ENCODE data around the gene ANGPTL2. TPM values are rescaled to one million over a fixed set of nuclear protein-coding genes. Genes with fewer than 3 reads are reported as not detected.

Gene ANGPTL2
- total and polyA plus RNA-seq, 9 of the 15 experiments (the other 6 are each of a cell fraction or from before 2014, with no cell fraction given): not detected

GRCh38 chr9:127129073-127129717, 6.8 kb upstream of the ANGPTL2 start (continued):
- TF ChIP-seq, protein P1, sequence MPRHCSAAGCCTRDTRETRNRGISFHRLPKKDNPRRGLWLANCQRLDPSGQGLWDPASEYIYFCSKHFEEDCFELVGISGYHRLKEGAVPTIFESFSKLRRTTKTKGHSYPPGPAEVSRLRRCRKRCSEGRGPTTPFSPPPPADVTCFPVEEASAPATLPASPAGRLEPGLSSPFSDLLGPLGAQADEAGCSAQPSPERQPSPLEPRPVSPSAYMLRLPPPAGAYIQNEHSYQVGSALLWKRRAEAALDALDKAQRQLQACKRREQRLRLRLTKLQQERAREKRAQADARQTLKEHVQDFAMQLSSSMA (CRISPR knock-in tag; IDR thresholded peaks at IDR 0.05): no peak
- TF ChIP-seq SIRT6 (IDR thresholded peaks at IDR 0.05; ENCODE audit: low read depth, low read length) (no peak), PHTF2 (CRISPR knock-in tag; IDR thresholded peaks at IDR 0.05) (no peak), ILF3 (IDR thresholded peaks at IDR 0.05; ENCODE audit: borderline replicate concordance) (no peak), CHD1 (IDR thresholded peaks at IDR 0.05; ENCODE audit: low read length) (no peak), ZNF696 (CRISPR knock-in tag; conservative IDR thresholded peaks at IDR 0.05) (no peak), TEAD4 (IDR thresholded peaks at IDR 0.05; ENCODE audit: low read length) (peak; percentile 78), TEAD4 (CRISPR knock-in tag; IDR thresholded peaks at IDR 0.05; ENCODE audit: borderline replicate concordance) (no peak), RHOXF2B (CRISPR knock-in tag; conservative IDR thresholded peaks at IDR 0.05) (no peak), ZC3H8 (IDR thresholded peaks at IDR 0.05) (no peak), EP300 (IDR thresholded peaks at IDR 0.05; ENCODE audit: low read length) (peak; percentile 85)

Data from K562 (cell line).